Motor neuron (in vitro differentiated cells): ENCODE results near the gene SPANXA2. TPM values are rescaled to one million over a fixed set of nuclear protein-coding genes. Genes with fewer than 3 reads are reported as not detected.
"Not testable (repeated sequence)": the region's sequence is repeated elsewhere in the genome, so short reads cannot be mapped to it uniquely, and the experiment has no call there.

Source experiments
- ATAC-seq, 8 experiments: fragments of 200-7000 bp; cut with Tn5 transposase; replicated peaks in 6 of 8; 2 replicates each; pipeline ENCODE4 v1.8.0; 2021; ENCODE audit warnings: mild to moderate bottlenecking in 8 of 8, moderate library complexity in 8 of 8
- H3K27ac ChIP-seq, 2 donors: fragments of 250-450 bp; sonication (Bioruptor Pico); 2 replicates each; pipeline ENCODE4 v1.9.0; 2021; ENCODE audit warnings: antibody characterized with exemption in 2 of 2, mild to moderate bottlenecking in 2 of 2, moderate library complexity in 1 of 2
- H3K4me1 ChIP-seq, 2 donors: fragments of 250-450 bp; sonication (Bioruptor Pico); replicated peaks in 1 of 2; 2 replicates each; pipeline ENCODE4 v1.6.1; 2021; ENCODE audit warnings: antibody characterized with exemption in 2 of 2, mild to moderate bottlenecking in 2 of 2, moderate library complexity in 1 of 2
- H3K4me3 ChIP-seq, 5 donors: fragments of 250-450 bp; sonication (Bioruptor Pico); 2 replicates each; pipeline ENCODE4 v1.9.0; 2021; ENCODE audit warnings: antibody characterized with exemption in 5 of 5, mild to moderate bottlenecking in 5 of 5, moderate library complexity in 4 of 5
- WGBS, 10 experiments: fragments of 450-650 bp; shearing (Covaris generic); methylation state at CpG; one replicate each; pipeline ENCODE4 v1.0.0; 2022; 5-methylcytosine and 5-hydroxymethylcytosine counted together
- in situ Hi-C, 9 experiments: fragments of 400-800 bp; cut with MboI; loops; one replicate each; pipeline ENCODE4 v1.15.0; 2021; ENCODE audit warnings: low sequenced_read_pairs in 9 of 9, low pct_unique_long_range_greater_than_20kb in 2 of 9; ENCODE audit not compliant: unreplicated experiment in 9 of 9
- total RNA-seq, 8 experiments: library from RNA; unstranded; fragments of 300-600 nt; gene quantifications; 2 replicates each; pipeline versions ENCODE4 v1.2.3 to v1.2.4, GENCODE V29; 2022

SPANXA2 gene, protein sequence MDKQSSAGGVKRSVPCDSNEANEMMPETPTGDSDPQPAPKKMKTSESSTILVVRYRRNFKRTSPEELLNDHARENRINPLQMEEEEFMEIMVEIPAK
- not detected for total RNA-seq

DNA sequence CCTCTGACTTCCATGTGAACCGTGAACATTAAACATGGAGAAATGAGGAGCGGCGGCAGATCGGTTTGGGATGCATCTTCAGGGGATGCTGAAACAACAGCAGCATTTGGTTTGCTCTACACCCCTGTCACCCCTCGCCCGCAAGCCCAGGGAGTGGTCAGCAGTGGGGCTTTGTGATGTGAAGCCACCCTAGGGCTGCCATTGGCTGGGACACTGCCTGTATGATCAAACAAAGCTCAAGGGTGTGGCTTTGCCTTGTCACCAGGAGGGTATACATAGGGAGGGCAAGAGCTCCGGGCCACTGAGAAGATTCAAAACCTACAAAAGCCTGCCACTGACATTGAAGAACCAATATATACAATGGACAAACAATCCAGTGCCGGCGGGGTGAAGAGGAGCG, at the start of gene SPANXA2:
SPANXA2 (plus strand) TSS at position 301 of the 400 bp plus-strand sequence; CDS start at position 361, 60 bp downstream.
- in situ Hi-C loops, H3K27ac ChIP-seq, ATAC-seq, H3K4me1 ChIP-seq, H3K4me3 ChIP-seq: not testable (repeated sequence)
- no CpG with 5 or more reads among the region's 10 CpGs for WGBS, 10 experiments

DNA sequence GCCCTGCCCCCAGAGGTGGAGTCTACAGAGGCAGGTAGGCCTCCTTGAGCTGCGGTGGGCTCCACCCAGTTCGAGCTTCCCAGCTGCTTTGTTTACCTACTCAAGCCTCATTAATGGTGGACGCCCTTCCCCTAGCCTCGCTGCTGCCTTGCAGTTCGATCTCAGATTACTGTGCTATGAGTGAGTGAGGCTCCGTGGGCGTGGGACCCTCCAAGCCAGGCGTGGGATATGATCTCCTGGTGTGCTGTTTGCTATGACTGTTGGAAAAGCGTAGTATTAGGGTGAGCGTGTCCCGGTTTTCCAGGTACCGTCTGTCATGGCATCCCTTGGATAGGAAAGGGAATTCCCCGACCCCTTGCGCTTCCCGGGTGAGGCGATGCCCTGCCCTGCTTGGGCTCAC, 47.0 kb upstream of the SPANXA2 start:
- H3K4me3 ChIP-seq, H3K27ac ChIP-seq, H3K4me1 ChIP-seq, ATAC-seq, in situ Hi-C loops: not testable (repeated sequence)
- no CpG with 5 or more reads among the region's 16 CpGs for WGBS, 10 experiments

DNA sequence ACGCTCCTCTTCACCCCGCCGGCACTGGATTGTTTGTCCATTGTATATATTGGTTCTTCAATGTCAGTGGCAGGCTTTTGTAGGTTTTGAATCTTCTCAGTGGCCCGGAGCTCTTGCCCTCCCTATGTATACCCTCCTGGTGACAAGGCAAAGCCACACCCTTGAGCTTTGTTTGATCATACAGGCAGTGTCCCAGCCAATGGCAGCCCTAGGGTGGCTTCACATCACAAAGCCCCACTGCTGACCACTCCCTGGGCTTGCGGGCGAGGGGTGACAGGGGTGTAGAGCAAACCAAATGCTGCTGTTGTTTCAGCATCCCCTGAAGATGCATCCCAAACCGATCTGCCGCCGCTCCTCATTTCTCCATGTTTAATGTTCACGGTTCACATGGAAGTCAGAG, 4.9 kb upstream of the SPANXA2 start, which contains the start of gene SPANXA1:
SPANXA1 (minus strand) TSS at position 101 of the 400 bp plus-strand sequence; CDS start at position 41, 60 bp downstream.
- H3K4me1 ChIP-seq, H3K27ac ChIP-seq, in situ Hi-C loops, ATAC-seq, H3K4me3 ChIP-seq: not testable (repeated sequence)
- WGBS, 10 experiments: no CpG with 5 or more reads among the region's 10 CpGs

DNA sequence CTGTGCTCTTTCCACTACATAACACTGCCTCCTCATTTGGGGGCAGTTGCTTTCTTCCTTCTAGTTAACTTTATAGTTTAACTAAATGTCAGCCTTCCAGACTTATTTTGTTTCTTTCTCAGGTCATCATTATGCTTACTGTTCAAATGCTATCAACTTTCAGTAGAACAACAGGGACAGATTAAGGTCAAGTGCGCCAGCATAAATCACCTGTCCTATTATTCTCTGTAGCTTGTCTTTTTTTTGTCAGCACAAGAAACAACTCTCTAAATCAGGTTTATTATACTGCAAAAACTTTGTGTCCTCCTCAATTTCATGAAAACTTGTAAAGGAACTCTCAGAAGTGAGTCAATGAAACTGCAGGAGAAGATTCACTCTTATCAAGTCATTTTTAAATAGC, 19.6 kb downstream of the SPANXA2 start:
- no peak for ATAC-seq
- no peaks in the 10 kb centered on the region for H3K4me1 ChIP-seq
- H3K4me3 ChIP-seq: no peak overlapping the region
- in situ Hi-C loops: no loop called here
- no peak overlapping the region for H3K27ac ChIP-seq
- 0 to 100% (median 65%) methylated on average over 1 of the region's 1 CpG; no CpG with 5 or more reads in 4 of the 10 experiments for WGBS, 10 experiments

DNA sequence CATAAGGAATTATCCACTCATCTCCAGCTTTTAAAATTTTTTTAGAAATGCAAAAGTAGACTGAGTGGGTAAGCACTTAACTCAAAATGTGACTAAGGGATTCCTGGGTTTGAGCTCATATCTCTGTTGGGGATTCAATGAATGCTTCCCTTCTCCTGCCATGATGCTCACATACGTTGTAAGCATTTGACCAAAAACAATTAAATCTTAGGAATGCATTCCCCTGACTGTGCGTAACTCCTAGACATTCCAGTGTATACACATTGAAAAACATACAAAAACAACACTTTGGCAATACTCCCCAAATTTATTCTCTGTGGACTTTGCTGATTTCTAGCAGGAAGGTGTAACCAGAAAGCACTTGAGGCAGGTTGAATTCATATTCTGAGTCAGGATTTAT, 29.8 kb downstream of the SPANXA2 start:
- WGBS, 10 experiments: 38 to 93% (median 83%) methylated on average over 1 to 2 of the region's 2 CpGs; no CpG with 5 or more reads in 7 of the 10 experiments
- Histone ChIP-seq H3K4me1 (no peaks in the 10 kb centered on the region), H3K27ac (no peak overlapping the region), H3K4me3 (no peak overlapping the region)
- ATAC-seq: no peak
- in situ Hi-C loops: no loop called here

DNA sequence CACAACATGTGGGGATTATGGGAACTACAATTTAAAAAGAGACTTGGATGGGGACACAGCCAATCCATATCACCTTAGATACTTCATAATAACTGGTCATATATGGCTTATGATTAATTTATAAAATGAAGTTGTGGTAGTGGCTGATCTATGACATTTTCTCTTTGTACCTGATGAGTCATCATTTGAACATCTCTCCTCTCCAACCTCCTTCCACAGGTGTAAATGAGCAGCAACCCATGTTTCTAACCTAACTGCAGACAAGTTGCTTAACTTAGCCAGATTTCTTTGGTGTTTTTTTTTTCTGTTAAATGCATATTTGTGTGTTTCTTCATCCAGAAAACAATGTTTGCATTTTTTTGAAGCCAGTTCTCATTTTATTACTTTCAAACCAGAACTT, 42.6 kb downstream of the SPANXA2 start:
- no peak overlapping the region for H3K4me3 ChIP-seq
- no peaks in the 10 kb centered on the region for H3K4me1 ChIP-seq
- in situ Hi-C loops: no loop called here
- no peak overlapping the region for H3K27ac ChIP-seq
- ATAC-seq: no peak

DNA sequence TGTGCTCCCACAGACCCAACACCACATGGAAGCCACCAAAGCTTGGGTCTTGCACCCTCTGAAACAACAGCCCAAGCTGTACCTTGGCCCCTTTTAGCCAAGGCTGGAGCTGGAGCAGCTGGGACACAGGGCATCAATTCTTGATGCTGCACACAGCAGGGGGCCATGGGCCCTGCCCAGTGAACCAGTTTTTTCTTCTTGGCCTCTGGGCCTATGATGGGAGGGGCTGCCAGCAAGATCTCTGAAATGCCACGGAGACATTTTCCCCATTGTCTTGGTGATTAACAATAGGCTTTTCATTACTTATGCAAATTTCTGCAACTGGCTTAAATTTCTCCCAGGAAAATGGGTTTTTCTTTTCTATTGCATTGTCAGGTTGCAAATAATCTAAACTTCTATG, 49.0 kb downstream of the SPANXA2 start:
- in situ Hi-C loops: no loop called here
- no peak for ATAC-seq
- Histone ChIP-seq H3K4me3 (no peak overlapping the region), H3K4me1 (no peaks in the 10 kb centered on the region), H3K27ac (no peak overlapping the region)
- 0% methylated on average over 1 of the region's 1 CpG; no CpG with 5 or more reads in 8 of the 10 experiments for WGBS, 10 experiments

Other genes starting within 250 kb of the SPANXA2 start
- not detected for gene SPANXA1, start 5.0 kb upstream of the SPANXA2 start, total RNA-seq
- gene SPANXD, start 109.0 kb downstream of the SPANXA2 start, total RNA-seq: not detected
- under 1 TPM in 4 of 8 experiments, not detected in 4; 0.05 to 0.43 (median 0.28) TPM for gene MAGEC3, start 248.6 kb downstream of the SPANXA2 start, total RNA-seq